Measurements from ENCODE around the gene DBF4B. TPM values are rescaled to one million over a fixed set of nuclear protein-coding genes. Genes with fewer than 3 reads are reported as not detected.

The DBF4B gene
- total RNA-seq, 1 experiment from 2014 or later, result 24.7 TPM

DNA sequence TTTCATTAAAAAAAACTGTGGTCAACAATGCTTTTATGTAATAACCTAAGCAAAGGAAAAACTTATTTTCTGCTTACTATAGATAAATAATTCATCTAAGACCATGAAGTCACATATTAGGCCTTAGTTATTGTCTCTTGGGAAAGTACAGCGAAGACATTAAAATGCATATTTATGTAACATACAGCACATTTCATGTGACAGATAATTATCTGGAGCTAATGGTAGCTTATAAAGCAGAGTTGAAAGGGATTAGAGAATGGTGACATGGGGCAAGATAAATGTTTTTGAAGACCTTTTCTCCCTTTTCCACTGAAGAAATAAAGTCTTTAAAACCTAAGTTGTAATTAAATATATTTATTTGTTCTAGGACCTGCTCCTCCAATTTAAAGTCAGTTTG lies 42.5 kb upstream of the DBF4B start:
- TF ChIP-seq, protein P1, sequence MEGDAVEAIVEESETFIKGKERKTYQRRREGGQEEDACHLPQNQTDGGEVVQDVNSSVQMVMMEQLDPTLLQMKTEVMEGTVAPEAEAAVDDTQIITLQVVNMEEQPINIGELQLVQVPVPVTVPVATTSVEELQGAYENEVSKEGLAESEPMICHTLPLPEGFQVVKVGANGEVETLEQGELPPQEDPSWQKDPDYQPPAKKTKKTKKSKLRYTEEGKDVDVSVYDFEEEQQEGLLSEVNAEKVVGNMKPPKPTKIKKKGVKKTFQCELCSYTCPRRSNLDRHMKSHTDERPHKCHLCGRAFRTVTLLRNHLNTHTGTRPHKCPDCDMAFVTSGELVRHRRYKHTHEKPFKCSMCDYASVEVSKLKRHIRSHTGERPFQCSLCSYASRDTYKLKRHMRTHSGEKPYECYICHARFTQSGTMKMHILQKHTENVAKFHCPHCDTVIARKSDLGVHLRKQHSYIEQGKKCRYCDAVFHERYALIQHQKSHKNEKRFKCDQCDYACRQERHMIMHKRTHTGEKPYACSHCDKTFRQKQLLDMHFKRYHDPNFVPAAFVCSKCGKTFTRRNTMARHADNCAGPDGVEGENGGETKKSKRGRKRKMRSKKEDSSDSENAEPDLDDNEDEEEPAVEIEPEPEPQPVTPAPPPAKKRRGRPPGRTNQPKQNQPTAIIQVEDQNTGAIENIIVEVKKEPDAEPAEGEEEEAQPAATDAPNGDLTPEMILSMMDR (conservative IDR thresholded peaks at IDR 0.05), result no peak
- DNase-seq, result no peak
- Histone ChIP-seq H3K4me2 (ENCODE audit: insufficient read depth, insufficient read length, low read length) (no peak overlapping the region), H3K18ac (ENCODE audit: insufficient read length, low read depth, low read length) (no peak overlapping the region), H4K8ac (replicated peaks; ENCODE audit: insufficient read length, low read depth, low read length) (no peak overlapping the region), H3K23ac (ENCODE audit: insufficient read length, low read depth, low read length) (no peak overlapping the region), H3K9ac (ENCODE audit: extremely low read depth, insufficient read length, low read length) (no peak overlapping the region), H3K23me2 (ENCODE audit: insufficient read length, low read depth, low read length, poor library complexity, severe bottlenecking) (no peaks in the 10 kb centered on the region), H3K27ac (ENCODE audit: insufficient read length, low read depth, low read length) (no peak overlapping the region), H3K9me3 (ENCODE audit: control insufficient read depth, low read depth, low read length) (no peaks in the 10 kb centered on the region), H2AFZ (ENCODE audit: low read length) (no peak overlapping the region), H3K4me1 (ENCODE audit: insufficient read depth, low read length) (no peaks in the 10 kb centered on the region), H3K79me2 (ENCODE audit: insufficient read depth, low read length) (no peaks in the 10 kb centered on the region), H2BK15ac (ENCODE audit: low read depth, low read length) (no peak overlapping the region), H2BK20ac (ENCODE audit: low read depth, low read length, poor library complexity, severe bottlenecking) (no peak overlapping the region), H4K91ac (ENCODE audit: insufficient read length, low read depth, low read length) (no peak overlapping the region), H2BK120ac (ENCODE audit: low read depth, low read length, poor library complexity, severe bottlenecking) (no peak overlapping the region), H2BK12ac (ENCODE audit: insufficient read length, low read depth, low read length) (no peak overlapping the region), H2BK5ac (ENCODE audit: insufficient read length, low read length) (no peak overlapping the region), H4K5ac (ENCODE audit: insufficient read length, low read depth, low read length) (no peak overlapping the region), H3T11ph (ENCODE audit: low read length) (no peak overlapping the region), H2AK5ac (ENCODE audit: insufficient read length, low read length) (no peak overlapping the region), H3K14ac (ENCODE audit: insufficient read depth, low read length) (no peak overlapping the region), H3K27me3 (ENCODE audit: insufficient read depth, low read length) (no peaks in the 10 kb centered on the region), H3K4ac (ENCODE audit: low read depth, low read length) (no peak overlapping the region), H3K79me1 (ENCODE audit: insufficient read depth, low read depth, low read length, poor library complexity, severe bottlenecking) (no peaks in the 10 kb centered on the region), H4K20me1 (ENCODE audit: control insufficient read depth, insufficient read depth, insufficient read length) (no peaks in the 10 kb centered on the region), H3K56ac (ENCODE audit: insufficient read length, low read depth, low read length) (no peak overlapping the region)
- no peaks in the 10 kb centered on the region; a peak in 1 of 7 replicates for H3K36me3 Mint-ChIP-seq (ENCODE audit: insufficient read depth in 1 of 3, low read depth in 3 of 3)
- H3K9me3 Mint-ChIP-seq, result no peaks in the 10 kb centered on the region
- no peaks in the 10 kb centered on the region for H3K4me1 Mint-ChIP-seq
- no peak overlapping the region for H3K4me3 Mint-ChIP-seq
- no CpG with 5 or more reads among the region's 1 CpG for WGBS (ENCODE audit: extremely low coverage, insufficient read length, low lambda C conversion rate)
- H3K27me3 Mint-ChIP-seq (ENCODE audit: low read depth), result no peaks in the 10 kb centered on the region
- no peak overlapping the region for H3K27ac Mint-ChIP-seq

Data from H9 (cell line).